ENCODE results near the gene ZNF230. TPM values are rescaled to one million over a fixed set of nuclear protein-coding genes. Genes with fewer than 3 reads are reported as not detected.

ZNF230 gene
- total and polyA plus RNA-seq, 2 of the 8 experiments (the other 6 are each of a cell fraction or from before 2014, with no cell fraction given) = 1.5 to 3.6 TPM

DNA sequence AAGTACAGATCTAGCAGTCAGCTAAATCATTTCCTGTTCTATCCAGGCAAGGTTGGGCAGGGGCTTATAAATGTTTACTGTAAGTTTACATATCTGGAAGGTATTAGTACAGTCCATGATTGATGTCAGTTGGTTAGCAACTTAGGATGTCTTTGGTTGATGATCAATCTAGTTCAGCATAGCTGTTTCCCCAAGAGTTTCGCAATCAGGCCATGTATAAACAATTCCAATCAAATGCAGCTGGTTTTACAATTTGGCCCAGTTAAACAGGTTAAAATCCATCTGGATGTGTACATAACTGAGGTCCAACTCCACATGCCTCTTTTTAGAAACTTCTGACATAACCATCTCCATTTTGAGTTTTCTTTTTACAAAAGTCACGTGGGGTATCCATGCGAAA, 44.9 kb upstream of the ZNF230 start (continued):
- TF ChIP-seq, protein P1, sequence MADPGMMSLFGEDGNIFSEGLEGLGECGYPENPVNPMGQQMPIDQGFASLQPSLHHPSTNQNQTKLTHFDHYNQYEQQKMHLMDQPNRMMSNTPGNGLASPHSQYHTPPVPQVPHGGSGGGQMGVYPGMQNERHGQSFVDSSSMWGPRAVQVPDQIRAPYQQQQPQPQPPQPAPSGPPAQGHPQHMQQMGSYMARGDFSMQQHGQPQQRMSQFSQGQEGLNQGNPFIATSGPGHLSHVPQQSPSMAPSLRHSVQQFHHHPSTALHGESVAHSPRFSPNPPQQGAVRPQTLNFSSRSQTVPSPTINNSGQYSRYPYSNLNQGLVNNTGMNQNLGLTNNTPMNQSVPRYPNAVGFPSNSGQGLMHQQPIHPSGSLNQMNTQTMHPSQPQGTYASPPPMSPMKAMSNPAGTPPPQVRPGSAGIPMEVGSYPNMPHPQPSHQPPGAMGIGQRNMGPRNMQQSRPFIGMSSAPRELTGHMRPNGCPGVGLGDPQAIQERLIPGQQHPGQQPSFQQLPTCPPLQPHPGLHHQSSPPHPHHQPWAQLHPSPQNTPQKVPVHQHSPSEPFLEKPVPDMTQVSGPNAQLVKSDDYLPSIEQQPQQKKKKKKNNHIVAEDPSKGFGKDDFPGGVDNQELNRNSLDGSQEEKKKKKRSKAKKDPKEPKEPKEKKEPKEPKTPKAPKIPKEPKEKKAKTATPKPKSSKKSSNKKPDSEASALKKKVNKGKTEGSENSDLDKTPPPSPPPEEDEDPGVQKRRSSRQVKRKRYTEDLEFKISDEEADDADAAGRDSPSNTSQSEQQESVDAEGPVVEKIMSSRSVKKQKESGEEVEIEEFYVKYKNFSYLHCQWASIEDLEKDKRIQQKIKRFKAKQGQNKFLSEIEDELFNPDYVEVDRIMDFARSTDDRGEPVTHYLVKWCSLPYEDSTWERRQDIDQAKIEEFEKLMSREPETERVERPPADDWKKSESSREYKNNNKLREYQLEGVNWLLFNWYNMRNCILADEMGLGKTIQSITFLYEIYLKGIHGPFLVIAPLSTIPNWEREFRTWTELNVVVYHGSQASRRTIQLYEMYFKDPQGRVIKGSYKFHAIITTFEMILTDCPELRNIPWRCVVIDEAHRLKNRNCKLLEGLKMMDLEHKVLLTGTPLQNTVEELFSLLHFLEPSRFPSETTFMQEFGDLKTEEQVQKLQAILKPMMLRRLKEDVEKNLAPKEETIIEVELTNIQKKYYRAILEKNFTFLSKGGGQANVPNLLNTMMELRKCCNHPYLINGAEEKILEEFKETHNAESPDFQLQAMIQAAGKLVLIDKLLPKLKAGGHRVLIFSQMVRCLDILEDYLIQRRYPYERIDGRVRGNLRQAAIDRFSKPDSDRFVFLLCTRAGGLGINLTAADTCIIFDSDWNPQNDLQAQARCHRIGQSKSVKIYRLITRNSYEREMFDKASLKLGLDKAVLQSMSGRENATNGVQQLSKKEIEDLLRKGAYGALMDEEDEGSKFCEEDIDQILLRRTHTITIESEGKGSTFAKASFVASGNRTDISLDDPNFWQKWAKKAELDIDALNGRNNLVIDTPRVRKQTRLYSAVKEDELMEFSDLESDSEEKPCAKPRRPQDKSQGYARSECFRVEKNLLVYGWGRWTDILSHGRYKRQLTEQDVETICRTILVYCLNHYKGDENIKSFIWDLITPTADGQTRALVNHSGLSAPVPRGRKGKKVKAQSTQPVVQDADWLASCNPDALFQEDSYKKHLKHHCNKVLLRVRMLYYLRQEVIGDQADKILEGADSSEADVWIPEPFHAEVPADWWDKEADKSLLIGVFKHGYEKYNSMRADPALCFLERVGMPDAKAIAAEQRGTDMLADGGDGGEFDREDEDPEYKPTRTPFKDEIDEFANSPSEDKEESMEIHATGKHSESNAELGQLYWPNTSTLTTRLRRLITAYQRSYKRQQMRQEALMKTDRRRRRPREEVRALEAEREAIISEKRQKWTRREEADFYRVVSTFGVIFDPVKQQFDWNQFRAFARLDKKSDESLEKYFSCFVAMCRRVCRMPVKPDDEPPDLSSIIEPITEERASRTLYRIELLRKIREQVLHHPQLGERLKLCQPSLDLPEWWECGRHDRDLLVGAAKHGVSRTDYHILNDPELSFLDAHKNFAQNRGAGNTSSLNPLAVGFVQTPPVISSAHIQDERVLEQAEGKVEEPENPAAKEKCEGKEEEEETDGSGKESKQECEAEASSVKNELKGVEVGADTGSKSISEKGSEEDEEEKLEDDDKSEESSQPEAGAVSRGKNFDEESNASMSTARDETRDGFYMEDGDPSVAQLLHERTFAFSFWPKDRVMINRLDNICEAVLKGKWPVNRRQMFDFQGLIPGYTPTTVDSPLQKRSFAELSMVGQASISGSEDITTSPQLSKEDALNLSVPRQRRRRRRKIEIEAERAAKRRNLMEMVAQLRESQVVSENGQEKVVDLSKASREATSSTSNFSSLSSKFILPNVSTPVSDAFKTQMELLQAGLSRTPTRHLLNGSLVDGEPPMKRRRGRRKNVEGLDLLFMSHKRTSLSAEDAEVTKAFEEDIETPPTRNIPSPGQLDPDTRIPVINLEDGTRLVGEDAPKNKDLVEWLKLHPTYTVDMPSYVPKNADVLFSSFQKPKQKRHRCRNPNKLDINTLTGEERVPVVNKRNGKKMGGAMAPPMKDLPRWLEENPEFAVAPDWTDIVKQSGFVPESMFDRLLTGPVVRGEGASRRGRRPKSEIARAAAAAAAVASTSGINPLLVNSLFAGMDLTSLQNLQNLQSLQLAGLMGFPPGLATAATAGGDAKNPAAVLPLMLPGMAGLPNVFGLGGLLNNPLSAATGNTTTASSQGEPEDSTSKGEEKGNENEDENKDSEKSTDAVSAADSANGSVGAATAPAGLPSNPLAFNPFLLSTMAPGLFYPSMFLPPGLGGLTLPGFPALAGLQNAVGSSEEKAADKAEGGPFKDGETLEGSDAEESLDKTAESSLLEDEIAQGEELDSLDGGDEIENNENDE (IDR thresholded peaks at IDR 0.05; ENCODE audit: insufficient replicate concordance, low read length) = no peak
- peak; percentile 75 for TF ChIP-seq CEBPB (IDR thresholded peaks at IDR 0.05; ENCODE audit: low read depth, low read length)
- no peak for TF ChIP-seq MAFK (IDR thresholded peaks at IDR 0.05; ENCODE audit: low read depth, low read length)
- no peak for TF ChIP-seq SP4 (IDR thresholded peaks at IDR 0.05; ENCODE audit: low read length)

Measured in H1 (cell line).